HEK293 (cell line): ENCODE measurements around the gene CD300LB.

Experiments used
- CTCF ChIA-PET: fragments of 350-600 bp; formaldehyde crosslinking; extraction: SDS; loops from one replicate; lab custom pipeline; 2021; ENCODE audit warnings: antibody characterized with exemption; lab: Yijun Ruan, JAX
- POLR2A ChIA-PET: fragments of 300-600 bp; formaldehyde crosslinking; extraction: SDS; loops from one replicate; lab custom pipeline; 2020; ENCODE audit warnings: antibody characterized with exemption, inconsistent platforms; lab: Yijun Ruan, JAX
- H3K27ac ChIP-seq: fragments of 200-500 bp; sonication (Bioruptor generic); 2 replicates; pipeline ENCODE4 v1.5.1; 2014; ENCODE audit warnings: low read depth, low read length, control low read depth, inconsistent platforms; ENCODE audit errors: extremely low read depth
- H3K36me3 ChIP-seq, 2 experiments: fragments of 200-500 bp in 1 of 2; sonication (Bioruptor generic) in 1 of 2; 1 replicate in 1 of 2; 2 replicates in 1 of 2; pipeline ENCODE4 v1.5.1; 2014 to 2017; ENCODE audit warnings: inconsistent platforms in 2 of 2, low read length in 2 of 2; ENCODE audit not compliant: control insufficient read depth in 2 of 2, insufficient read depth in 1 of 2
- H3K4me1 ChIP-seq: fragments of 200-500 bp; sonication (Bioruptor generic); 2 replicates; pipeline ENCODE4 v1.5.1; 2014; ENCODE audit warnings: mild to moderate bottlenecking, low read length, inconsistent platforms; ENCODE audit not compliant: control insufficient read depth, insufficient read depth
- H3K4me3 ChIP-seq: 2 replicates; pipeline ENCODE4 v1.5.1; 2011; ENCODE audit warnings: low read depth, mild to moderate bottlenecking, control low read depth, low read length, moderate library complexity
- H3K9me3 ChIP-seq: fragments of 200-500 bp; sonication (Bioruptor generic); 2 replicates; pipeline ENCODE4 v1.5.1; 2014; ENCODE audit warnings: low read depth, low read length, inconsistent platforms; ENCODE audit not compliant: control insufficient read depth, insufficient read depth
- KLF16 ChIP-seq: fragments of 450-650 bp; formaldehyde crosslinking; IDR thresholded peaks from 2 replicates; pipeline ENCODE4 v1.5.1; 2017; ENCODE audit warnings: missing biosample characterization, missing genetic modification characterization
- SCRT2 ChIP-seq: fragments of 450-650 bp; formaldehyde crosslinking; IDR thresholded peaks from 2 replicates; pipeline ENCODE4 v1.5.1; 2016; ENCODE audit warnings: missing biosample characterization, missing genetic modification characterization
- ZNF112 ChIP-seq: fragments of 450-650 bp; formaldehyde crosslinking; IDR thresholded peaks from 2 replicates; pipeline ENCODE4 v1.5.0; 2017; ENCODE audit warnings: missing biosample characterization, missing genetic modification characterization
- ZNF138 ChIP-seq: fragments of 450-650 bp; formaldehyde crosslinking; IDR thresholded peaks from 2 replicates; pipeline ENCODE4 v1.5.1; 2016; ENCODE audit warnings: missing biosample characterization, missing genetic modification characterization, borderline replicate concordance
- ZNF140 ChIP-seq: fragments of 450-650 bp; formaldehyde crosslinking; IDR thresholded peaks from 2 replicates; pipeline ENCODE4 v1.5.1; 2016; ENCODE audit warnings: missing biosample characterization, missing genetic modification characterization
- ZNF169 ChIP-seq: fragments of 450-650 bp; formaldehyde crosslinking; IDR thresholded peaks from 2 replicates; pipeline ENCODE4 v1.5.1; 2016; ENCODE audit warnings: missing biosample characterization, missing genetic modification characterization
- ZNF302 ChIP-seq: fragments of 450-650 bp; formaldehyde crosslinking; IDR thresholded peaks from 2 replicates; pipeline ENCODE4 v1.5.1; 2016; ENCODE audit warnings: missing biosample characterization, missing genetic modification characterization, low read depth
- ZNF391 ChIP-seq: fragments of 450-650 bp; formaldehyde crosslinking; IDR thresholded peaks from 2 replicates; pipeline ENCODE4 v1.5.1; 2016; ENCODE audit warnings: low read depth, missing biosample characterization, missing genetic modification characterization, borderline replicate concordance
- ZNF510 ChIP-seq: fragments of 450-650 bp; formaldehyde crosslinking; IDR thresholded peaks from 2 replicates; pipeline ENCODE4 v1.5.1; 2018; ENCODE audit warnings: mild to moderate bottlenecking, missing genetic modification characterization, missing biosample characterization; ENCODE audit not compliant: insufficient replicate concordance
- ZNF544 ChIP-seq: fragments of 450-650 bp; formaldehyde crosslinking; IDR thresholded peaks from 2 replicates; pipeline ENCODE4 v1.5.0; 2017; ENCODE audit warnings: missing biosample characterization, missing genetic modification characterization
- ZNF549 ChIP-seq: fragments of 450-650 bp; IDR thresholded peaks from 2 replicates; pipeline ENCODE4 v1.5.1; 2018; ENCODE audit warnings: missing biosample characterization, missing genetic modification characterization, mild to moderate bottlenecking, inconsistent platforms, moderate library complexity
- ZNF561 ChIP-seq: fragments of 450-650 bp; IDR thresholded peaks from 2 replicates; pipeline ENCODE4 v1.5.1; 2018; ENCODE audit warnings: missing biosample characterization, missing genetic modification characterization, borderline replicate concordance
- ZNF585B ChIP-seq: fragments of 450-650 bp; formaldehyde crosslinking; IDR thresholded peaks from 2 replicates; pipeline ENCODE4 v1.5.1; 2016; ENCODE audit warnings: missing biosample characterization, missing genetic modification characterization
- ZNF76 ChIP-seq: fragments of 450-650 bp; formaldehyde crosslinking; IDR thresholded peaks from 2 replicates; pipeline ENCODE4; 2016; ENCODE audit warnings: low read depth, missing biosample characterization, missing genetic modification characterization, borderline replicate concordance
- ZNF768 ChIP-seq: fragments of 450-650 bp; formaldehyde crosslinking; IDR thresholded peaks from 2 replicates; pipeline ENCODE4 v1.5.1; 2018; ENCODE audit warnings: missing biosample characterization, mild to moderate bottlenecking, missing genetic modification characterization
- ZNF830 ChIP-seq: fragments of 450-650 bp; IDR thresholded peaks from 2 replicates; pipeline ENCODE4 v1.5.0; 2018; ENCODE audit warnings: missing biosample characterization, missing genetic modification characterization, low read depth, mild to moderate bottlenecking, moderate library complexity
- ZSCAN16 ChIP-seq: fragments of 450-650 bp; formaldehyde crosslinking; IDR thresholded peaks from 2 replicates; pipeline ENCODE4 v1.5.1; 2016; ENCODE audit warnings: missing biosample characterization, missing genetic modification characterization
- TF ChIP-seq, protein P1 (sequence below): fragments of 450-650 bp; formaldehyde crosslinking; IDR thresholded peaks from 2 replicates; pipeline ENCODE4 v1.5.1; 2017; ENCODE audit warnings: missing biosample characterization, missing genetic modification characterization
- TF ChIP-seq, protein P2 (sequence below): fragments of 450-650 bp; formaldehyde crosslinking; IDR thresholded peaks from 2 replicates; pipeline ENCODE4 v1.5.1; 2016; ENCODE audit warnings: missing biosample characterization, missing genetic modification characterization
- TF ChIP-seq, protein P3 (sequence below): fragments of 450-650 bp; formaldehyde crosslinking; conservative IDR thresholded peaks from 2 replicates; pipeline ENCODE4 v1.5.1; 2016; ENCODE audit warnings: low read depth, missing biosample characterization, missing genetic modification characterization
- TF ChIP-seq, protein P4 (sequence below): fragments of 450-650 bp; formaldehyde crosslinking; IDR thresholded peaks from 2 replicates; pipeline ENCODE4 v1.5.1; 2016; ENCODE audit warnings: missing biosample characterization, missing genetic modification characterization

CD300LB gene

DNA sequence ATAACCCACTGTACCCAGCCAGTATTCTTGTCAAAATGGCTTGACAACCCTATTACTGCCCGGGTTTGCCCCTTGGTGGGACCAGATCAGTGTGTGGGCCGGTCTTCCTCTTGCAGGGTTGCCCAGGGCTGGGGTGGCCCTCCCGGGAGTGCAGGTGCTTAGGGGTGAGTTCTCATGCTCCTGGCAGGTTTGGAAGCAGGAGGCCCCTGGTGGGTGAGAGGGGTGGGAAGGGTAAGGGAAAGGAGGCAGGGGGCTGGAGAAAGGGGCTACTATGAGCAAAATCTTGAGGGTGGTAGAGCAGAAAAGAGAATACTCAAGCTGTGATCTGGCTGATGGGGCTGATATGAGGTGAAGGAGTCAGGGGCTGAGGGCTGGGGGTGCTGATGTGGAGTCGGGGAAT is 58.4 kb downstream of the CD300LB start:
- POLR2A ChIA-PET = no interaction called here
- H3K27ac ChIP-seq = no peak overlapping the region
- CTCF ChIA-PET = interaction anchor here (0.8 kb wide), 1 partner anchor 21 kb away, joined by 3 read pairs; no protein-coding TSS in a partner anchor
- H3K36me3 ChIP-seq = no peaks in the 10 kb centered on the region
- TF ChIP-seq ZNF549 (no peak), ZSCAN16 (tag by site-specific recombination) (no peak), ZNF830 (tag by site-specific recombination) (no peak), ZNF169 (tag by site-specific recombination) (no peak)
- TF ChIP-seq, all 188 proteins: peak for 0
- H3K4me1 ChIP-seq = no peaks in the 10 kb centered on the region
- H3K4me3 ChIP-seq = no peak overlapping the region
- H3K9me3 ChIP-seq = no peaks in the 10 kb centered on the region

DNA sequence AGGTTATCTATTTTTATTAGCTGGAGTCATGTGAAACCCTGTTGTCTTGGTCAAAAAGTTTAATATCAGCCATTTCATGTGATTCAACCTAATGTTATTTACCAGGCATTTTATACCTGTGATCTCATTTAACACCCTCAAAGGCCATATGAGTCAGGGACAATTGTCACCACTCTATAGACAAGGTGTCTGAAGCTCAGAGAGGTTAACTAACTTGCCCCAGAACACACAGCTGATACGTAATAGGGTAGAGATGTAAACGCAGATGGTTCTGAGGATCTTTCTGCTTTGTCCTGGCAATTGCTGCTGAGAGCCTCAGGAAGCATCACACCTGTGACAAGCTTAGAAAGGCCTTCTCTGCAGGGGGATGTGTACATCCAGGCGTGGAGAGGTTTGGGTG is 59.9 kb downstream of the CD300LB start:
- no peaks in the 10 kb centered on the region for H3K9me3 ChIP-seq
- ChIA-PET POLR2A (no interaction called here), CTCF (interaction anchor here (0.8 to 1.4 kb wide), 4 partner anchors 14 to 132 kb away, joined by 3 to 10 read pairs (median 6); no protein-coding TSS in a partner anchor)
- no peaks in the 10 kb centered on the region for H3K4me1 ChIP-seq
- no peak for TF ChIP-seq ZNF544 (tag by site-specific recombination)
- no peak for TF ChIP-seq ZNF510 (tag by site-specific recombination)
- TF ChIP-seq ZNF585B = no peak
- TF ChIP-seq, protein P1, sequence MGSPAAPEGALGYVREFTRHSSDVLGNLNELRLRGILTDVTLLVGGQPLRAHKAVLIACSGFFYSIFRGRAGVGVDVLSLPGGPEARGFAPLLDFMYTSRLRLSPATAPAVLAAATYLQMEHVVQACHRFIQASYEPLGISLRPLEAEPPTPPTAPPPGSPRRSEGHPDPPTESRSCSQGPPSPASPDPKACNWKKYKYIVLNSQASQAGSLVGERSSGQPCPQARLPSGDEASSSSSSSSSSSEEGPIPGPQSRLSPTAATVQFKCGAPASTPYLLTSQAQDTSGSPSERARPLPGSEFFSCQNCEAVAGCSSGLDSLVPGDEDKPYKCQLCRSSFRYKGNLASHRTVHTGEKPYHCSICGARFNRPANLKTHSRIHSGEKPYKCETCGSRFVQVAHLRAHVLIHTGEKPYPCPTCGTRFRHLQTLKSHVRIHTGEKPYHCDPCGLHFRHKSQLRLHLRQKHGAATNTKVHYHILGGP (tag by site-specific recombination) = no peak
- no peak for TF ChIP-seq ZNF112 (tag by site-specific recombination)
- TF ChIP-seq, protein P2, sequence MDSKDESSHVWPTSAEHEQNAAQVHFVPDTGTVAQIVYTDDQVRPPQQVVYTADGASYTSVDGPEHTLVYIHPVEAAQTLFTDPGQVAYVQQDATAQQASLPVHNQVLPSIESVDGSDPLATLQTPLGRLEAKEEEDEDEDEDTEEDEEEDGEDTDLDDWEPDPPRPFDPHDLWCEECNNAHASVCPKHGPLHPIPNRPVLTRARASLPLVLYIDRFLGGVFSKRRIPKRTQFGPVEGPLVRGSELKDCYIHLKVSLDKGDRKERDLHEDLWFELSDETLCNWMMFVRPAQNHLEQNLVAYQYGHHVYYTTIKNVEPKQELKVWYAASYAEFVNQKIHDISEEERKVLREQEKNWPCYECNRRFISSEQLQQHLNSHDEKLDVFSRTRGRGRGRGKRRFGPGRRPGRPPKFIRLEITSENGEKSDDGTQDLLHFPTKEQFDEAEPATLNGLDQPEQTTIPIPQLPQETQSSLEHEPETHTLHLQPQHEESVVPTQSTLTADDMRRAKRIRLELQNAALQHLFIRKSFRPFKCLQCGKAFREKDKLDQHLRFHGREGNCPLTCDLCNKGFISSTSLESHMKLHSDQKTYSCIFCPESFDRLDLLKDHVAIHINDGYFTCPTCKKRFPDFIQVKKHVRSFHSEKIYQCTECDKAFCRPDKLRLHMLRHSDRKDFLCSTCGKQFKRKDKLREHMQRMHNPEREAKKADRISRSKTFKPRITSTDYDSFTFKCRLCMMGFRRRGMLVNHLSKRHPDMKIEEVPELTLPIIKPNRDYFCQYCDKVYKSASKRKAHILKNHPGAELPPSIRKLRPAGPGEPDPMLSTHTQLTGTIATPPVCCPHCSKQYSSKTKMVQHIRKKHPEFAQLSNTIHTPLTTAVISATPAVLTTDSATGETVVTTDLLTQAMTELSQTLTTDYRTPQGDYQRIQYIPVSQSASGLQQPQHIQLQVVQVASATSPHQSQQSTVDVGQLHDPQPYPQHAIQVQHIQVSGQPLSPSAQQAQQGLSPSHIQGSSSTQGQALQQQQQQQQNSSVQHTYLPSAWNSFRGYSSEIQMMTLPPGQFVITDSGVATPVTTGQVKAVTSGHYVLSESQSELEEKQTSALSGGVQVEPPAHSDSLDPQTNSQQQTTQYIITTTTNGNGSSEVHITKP (tag by site-specific recombination) = no peak
- TF ChIP-seq ZNF140 = no peak
- TF ChIP-seq ZNF561 = no peak
- TF ChIP-seq, protein P3, sequence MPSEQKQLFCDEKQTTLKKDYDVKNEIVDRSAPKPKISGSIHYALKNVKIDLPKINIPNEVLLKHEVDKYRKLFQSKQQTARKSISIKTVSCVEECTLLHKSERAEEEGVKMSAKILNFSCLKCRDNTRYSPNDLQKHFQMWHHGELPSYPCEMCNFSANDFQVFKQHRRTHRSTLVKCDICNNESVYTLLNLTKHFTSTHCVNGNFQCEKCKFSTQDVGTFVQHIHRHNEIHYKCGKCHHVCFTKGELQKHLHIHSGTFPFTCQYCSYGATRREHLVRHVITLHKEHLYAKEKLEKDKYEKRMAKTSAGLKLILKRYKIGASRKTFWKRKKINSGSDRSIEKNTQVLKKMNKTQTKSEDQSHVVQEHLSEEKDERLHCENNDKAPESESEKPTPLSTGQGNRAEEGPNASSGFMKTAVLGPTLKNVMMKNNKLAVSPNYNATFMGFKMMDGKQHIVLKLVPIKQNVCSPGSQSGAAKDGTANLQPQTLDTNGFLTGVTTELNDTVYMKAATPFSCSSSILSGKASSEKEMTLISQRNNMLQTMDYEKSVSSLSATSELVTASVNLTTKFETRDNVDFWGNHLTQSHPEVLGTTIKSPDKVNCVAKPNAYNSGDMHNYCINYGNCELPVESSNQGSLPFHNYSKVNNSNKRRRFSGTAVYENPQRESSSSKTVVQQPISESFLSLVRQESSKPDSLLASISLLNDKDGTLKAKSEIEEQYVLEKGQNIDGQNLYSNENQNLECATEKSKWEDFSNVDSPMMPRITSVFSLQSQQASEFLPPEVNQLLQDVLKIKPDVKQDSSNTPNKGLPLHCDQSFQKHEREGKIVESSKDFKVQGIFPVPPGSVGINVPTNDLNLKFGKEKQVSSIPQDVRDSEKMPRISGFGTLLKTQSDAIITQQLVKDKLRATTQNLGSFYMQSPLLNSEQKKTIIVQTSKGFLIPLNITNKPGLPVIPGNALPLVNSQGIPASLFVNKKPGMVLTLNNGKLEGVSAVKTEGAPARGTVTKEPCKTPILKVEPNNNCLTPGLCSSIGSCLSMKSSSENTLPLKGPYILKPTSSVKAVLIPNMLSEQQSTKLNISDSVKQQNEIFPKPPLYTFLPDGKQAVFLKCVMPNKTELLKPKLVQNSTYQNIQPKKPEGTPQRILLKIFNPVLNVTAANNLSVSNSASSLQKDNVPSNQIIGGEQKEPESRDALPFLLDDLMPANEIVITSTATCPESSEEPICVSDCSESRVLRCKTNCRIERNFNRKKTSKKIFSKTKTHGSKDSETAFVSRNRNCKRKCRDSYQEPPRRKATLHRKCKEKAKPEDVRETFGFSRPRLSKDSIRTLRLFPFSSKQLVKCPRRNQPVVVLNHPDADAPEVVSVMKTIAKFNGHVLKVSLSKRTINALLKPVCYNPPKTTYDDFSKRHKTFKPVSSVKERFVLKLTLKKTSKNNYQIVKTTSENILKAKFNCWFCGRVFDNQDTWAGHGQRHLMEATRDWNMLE = no peak
- TF ChIP-seq ZNF768 (tag by site-specific recombination) = no peak
- TF ChIP-seq ZNF138 = no peak
- TF ChIP-seq ZNF391 = no peak
- TF ChIP-seq, protein P4, sequence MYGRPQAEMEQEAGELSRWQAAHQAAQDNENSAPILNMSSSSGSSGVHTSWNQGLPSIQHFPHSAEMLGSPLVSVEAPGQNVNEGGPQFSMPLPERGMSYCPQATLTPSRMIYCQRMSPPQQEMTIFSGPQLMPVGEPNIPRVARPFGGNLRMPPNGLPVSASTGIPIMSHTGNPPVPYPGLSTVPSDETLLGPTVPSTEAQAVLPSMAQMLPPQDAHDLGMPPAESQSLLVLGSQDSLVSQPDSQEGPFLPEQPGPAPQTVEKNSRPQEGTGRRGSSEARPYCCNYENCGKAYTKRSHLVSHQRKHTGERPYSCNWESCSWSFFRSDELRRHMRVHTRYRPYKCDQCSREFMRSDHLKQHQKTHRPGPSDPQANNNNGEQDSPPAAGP = no peak
- no peak for TF ChIP-seq ZNF76 (tag by site-specific recombination)
- no peak for TF ChIP-seq ZNF302
- TF ChIP-seq SCRT2 (tag by site-specific recombination) = no peak
- TF ChIP-seq KLF16 (tag by site-specific recombination) = no peak
- no peak overlapping the region for H3K27ac ChIP-seq
- H3K4me3 ChIP-seq = no peak overlapping the region
- H3K36me3 ChIP-seq = no peaks in the 10 kb centered on the region
